Epithelial cell of proximal tubule (primary cell): ENCODE results near the gene KIF4A. TPM values are rescaled to one million over a fixed set of nuclear protein-coding genes. Genes with fewer than 3 reads are reported as not detected.

Source experiments
- DNase-seq: peaks from one replicate; pipeline ENCODE4 v3.0.0-alpha.2; 2011; ENCODE audit warnings: low read depth
- H3K4me3 ChIP-seq: 2 replicates; pipeline ENCODE4 v1.5.1; 2011; ENCODE audit warnings: low read depth, mild to moderate bottlenecking, low read length
- CTCF ChIP-seq: conservative IDR thresholded peaks from 2 replicates; pipeline ENCODE4 v1.5.1; 2012; ENCODE audit warnings: low read depth, mild to moderate bottlenecking, low read length
- total RNA-seq: library from RNA; depleted of rRNA; stranded (reverse); fragments of >200 nt; gene quantifications from 2 replicates; pipeline ENCODE4 v1.2.3, GENCODE V29; 2015

The KIF4A gene
- total RNA-seq, 1 donor from 2014 or later, result 26.8 TPM

DNA sequence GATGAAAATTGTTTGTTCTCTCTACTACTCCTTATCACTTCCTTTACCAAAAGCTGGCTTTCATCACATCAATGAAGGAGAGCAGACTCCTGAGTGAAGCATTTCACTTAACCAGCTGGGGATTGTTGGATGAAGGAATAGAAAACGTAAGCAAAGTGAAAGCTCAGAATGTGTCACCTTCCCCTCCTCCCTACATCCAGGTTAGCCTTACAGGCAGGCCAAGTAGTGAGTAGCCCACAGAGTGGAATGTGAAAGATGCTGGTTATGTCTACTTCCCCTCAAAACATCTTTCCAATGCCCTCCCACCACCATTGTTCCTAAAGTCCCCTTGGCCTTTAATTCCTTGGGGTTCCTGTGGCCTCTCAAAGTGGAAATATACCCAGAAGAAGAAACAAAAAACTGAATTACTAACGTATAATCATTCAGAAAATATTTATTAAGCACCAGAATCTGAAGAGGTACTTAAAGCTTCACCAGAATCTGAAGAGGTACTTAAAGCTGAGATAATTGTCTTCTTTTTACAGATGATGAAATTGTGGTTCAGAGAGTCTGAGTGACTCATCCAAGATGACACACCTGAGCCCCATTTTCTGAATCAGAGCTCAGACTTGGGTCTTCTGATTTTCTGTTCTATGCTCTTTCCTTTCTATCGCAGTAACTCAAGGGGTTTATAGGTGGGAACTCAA lies 36.4 kb upstream of the KIF4A start:
- DNase-seq, result no peak
- TF ChIP-seq CTCF, result no peak
- no peak overlapping the region for H3K4me3 ChIP-seq

GRCh38 chrX:70254063-70254400 lies 35.9 kb upstream of the KIF4A start:
- H3K4me3 ChIP-seq, result no peak overlapping the region
- TF ChIP-seq CTCF, result no peak
- DNase-seq, result no peak

DNA sequence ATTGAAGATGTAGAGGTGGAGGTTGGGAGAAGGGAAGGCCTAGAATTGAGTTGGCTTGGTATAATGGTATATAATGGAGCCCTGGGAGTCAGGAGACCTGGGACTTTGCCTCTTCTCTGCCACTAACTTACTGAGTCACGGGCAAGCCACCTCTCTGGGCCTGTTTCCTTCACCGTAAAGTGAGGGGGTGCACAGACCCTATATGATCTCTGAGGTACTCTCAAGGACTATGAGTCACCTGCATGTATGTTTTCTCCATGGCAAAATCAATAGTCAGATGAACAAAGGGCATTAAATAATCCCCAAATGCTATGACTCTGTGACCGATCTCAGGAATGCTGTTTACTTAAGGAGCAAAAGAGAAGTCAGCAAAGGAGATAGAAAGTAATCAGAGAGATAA lies 35.0 kb upstream of the KIF4A start:
- no peak overlapping the region for H3K4me3 ChIP-seq
- no peak for DNase-seq
- TF ChIP-seq CTCF, result no peak

GRCh38 chrX:70255452-70255851 lies 34.5 kb upstream of the KIF4A start:
- DNase-seq, result no peak
- TF ChIP-seq CTCF, result no peak
- H3K4me3 ChIP-seq, result no peak overlapping the region

- no peak for TF ChIP-seq CTCF
- DNase-seq, result no peak
- no peak overlapping the region for H3K4me3 ChIP-seq
Observed at GRCh38 chrX:70257423-70258288, 32.2 kb upstream of the KIF4A start.

DNA sequence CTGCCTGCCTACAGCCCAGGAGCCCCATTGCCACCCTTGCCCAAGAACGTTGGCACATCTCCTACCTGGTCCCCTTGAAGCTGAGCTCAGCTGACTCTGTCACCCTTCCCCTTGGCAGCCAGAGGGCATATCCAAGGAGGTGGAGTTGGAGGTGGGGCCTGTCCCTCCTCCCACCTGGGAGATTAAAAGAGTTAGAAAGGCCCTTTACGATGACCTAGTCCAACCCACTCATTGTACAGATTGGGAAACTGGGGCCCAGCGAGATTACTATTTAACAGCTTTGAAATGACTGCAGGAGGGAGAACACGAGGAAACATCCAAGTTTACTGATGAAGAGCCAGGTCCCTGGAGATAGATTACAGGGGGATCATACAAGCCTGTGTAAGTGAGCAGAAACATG lies 29.8 kb upstream of the KIF4A start, which contains the start of gene P2RY4:
P2RY4 (minus strand) TSS at position 101 of the 400 bp plus-strand sequence. CDS start 580 bp downstream, outside the sequence.
- H3K4me3 ChIP-seq, result no peak within 1 kb of the TSS
- DNase-seq, result no peak
- no peak for TF ChIP-seq CTCF
